HepG2 (cell line): Measurements from ENCODE around the gene MADCAM1. TPM values are rescaled to one million over a fixed set of nuclear protein-coding genes. Genes with fewer than 3 reads are reported as not detected.
A peak's percentile ranks its signal among the peaks of the same experiment; 100 is the strongest.

Experiments used
- AGO1 ChIP-seq: fragments of 200-400 bp; formaldehyde crosslinking; IDR thresholded peaks from 2 replicates; pipeline ENCODE4 v1.6.1; 2017; ENCODE audit warnings: mild to moderate bottlenecking, low read depth, low read length, moderate library complexity; ENCODE audit not compliant: poor library complexity, severe bottlenecking
- ARID4A ChIP-seq: sonication (generic); formaldehyde crosslinking; IDR thresholded peaks from 2 replicates; pipeline ENCODE4 v1.5.0; 2020; ENCODE audit warnings: mild to moderate bottlenecking, missing genetic modification reagents, borderline replicate concordance
- FLYWCH1 ChIP-seq: sonication (generic); formaldehyde crosslinking; IDR thresholded peaks from 2 replicates; pipeline ENCODE4 v1.8.1; 2023; ENCODE audit warnings: mild to moderate bottlenecking, missing genetic modification reagents
- FUBP1 ChIP-seq: sonication (generic); formaldehyde crosslinking; IDR thresholded peaks from 2 replicates; pipeline ENCODE4 v1.5.1; 2020; ENCODE audit warnings: missing genetic modification reagents, mild to moderate bottlenecking, borderline replicate concordance
- IKZF5 ChIP-seq: IDR thresholded peaks from 2 replicates; pipeline ENCODE4 v1.6.1; 2018; ENCODE audit warnings: missing genetic modification reagents, mild to moderate bottlenecking, missing compliant biosample characterization
- MNT ChIP-seq: fragments of 450-650 bp; IDR thresholded peaks from 2 replicates; pipeline ENCODE4 v1.6.1; 2016
- MTERF4 ChIP-seq: sonication (generic); formaldehyde crosslinking; IDR thresholded peaks from 2 replicates; pipeline ENCODE4 v1.8.0; 2023; ENCODE audit warnings: mild to moderate bottlenecking, missing genetic modification reagents
- MZF1 ChIP-seq: sonication (generic); formaldehyde crosslinking; IDR thresholded peaks from 2 replicates; pipeline ENCODE4 v1.8.1; 2023; ENCODE audit warnings: mild to moderate bottlenecking, missing genetic modification reagents, borderline replicate concordance
- RXRB ChIP-seq: IDR thresholded peaks from 2 replicates; pipeline ENCODE4 v1.6.1; 2016; ENCODE audit warnings: borderline replicate concordance, missing genetic modification reagents, missing compliant biosample characterization
- SPEN ChIP-seq: sonication (generic); formaldehyde crosslinking; IDR thresholded peaks from 2 replicates; pipeline ENCODE4 v1.5.1; 2020; ENCODE audit warnings: low read depth, mild to moderate bottlenecking, missing genetic modification reagents
- TBX3 ChIP-seq: fragments of 450-650 bp; IDR thresholded peaks from 2 replicates; pipeline ENCODE4 v1.6.1; 2017; ENCODE audit warnings: antibody characterized with exemption, mild to moderate bottlenecking, inconsistent platforms, borderline replicate concordance
- TEAD3 ChIP-seq: optimal IDR thresholded peaks from 2 replicates; pipeline ENCODE3; 2016; ENCODE audit warnings: borderline replicate concordance
- ZBTB20 ChIP-seq: sonication (generic); formaldehyde crosslinking; IDR thresholded peaks from 2 replicates; pipeline ENCODE4 v1.8.1; 2023; ENCODE audit warnings: missing genetic modification reagents, low read depth, mild to moderate bottlenecking, borderline replicate concordance
- ZNF382 ChIP-seq: sonication (generic); formaldehyde crosslinking; IDR thresholded peaks from 2 replicates; pipeline ENCODE4 v1.5.0; 2020; ENCODE audit warnings: missing genetic modification reagents, mild to moderate bottlenecking, borderline replicate concordance
- ZNF569 ChIP-seq: sonication (generic); formaldehyde crosslinking; IDR thresholded peaks from 2 replicates; pipeline ENCODE4 v1.5.0; 2020; ENCODE audit warnings: mild to moderate bottlenecking, missing genetic modification reagents, moderate library complexity, borderline replicate concordance
- ZNF614 ChIP-seq: IDR thresholded peaks from 2 replicates; pipeline ENCODE4 v1.6.1; 2018; ENCODE audit warnings: missing biosample characterization, missing genetic modification reagents, inconsistent platforms, borderline replicate concordance
- ZNF773 ChIP-seq: sonication (generic); formaldehyde crosslinking; IDR thresholded peaks from 2 replicates; pipeline ENCODE4 v1.4.0; 2020; ENCODE audit warnings: missing genetic modification reagents, borderline replicate concordance
- polyA plus RNA-seq, 8 experiments: library from polyadenylated mRNA; depleted of rRNA in 3 of 8; stranded (reverse) in 7 of 8; unstranded in 1 of 8; fragments of >200 nt; fragmentation: Illumina TruSeq in 4 of 8; extraction: Trizol in 4 of 8; gene quantifications; 2 replicates each; pipeline versions ENCODE4 v1.2.1 to v1.2.3, GENCODE V29; 2011 to 2016; ENCODE audit warnings: low read depth in 4 of 8, missing spikeins in 1 of 8, mixed read lengths in 1 of 8; ENCODE audit not compliant: insufficient read depth in 1 of 8
- total RNA-seq, 5 experiments: library from RNA; depleted of rRNA; stranded (reverse); fragments of >200 nt; fragmentation: Illumina TruSeq; extraction: Trizol; gene quantifications; 2 replicates each; pipeline ENCODE4 v1.2.3, GENCODE V29; 2016; ENCODE audit warnings: low read depth in 1 of 5

Gene MADCAM1
- total and polyA plus RNA-seq, 2 of the 13 experiments (the other 11 are each of a cell fraction or from before 2014, with no cell fraction given), result 0.29 to 0.33 TPM

GRCh38 chr19:507286-508203 is 11.3 kb downstream of the MADCAM1 start, which contains the start of gene TPGS1 (continued):
- TF ChIP-seq ZNF773 (CRISPR knock-in tag) (peak; percentile 30; the same call in 1 of the 2 replicates), ZNF569 (CRISPR knock-in tag) (no peak; the same call in 1 of the 2 replicates), MNT (no peak), MTERF4 (no peak), MZF1 (CRISPR knock-in tag) (no peak), AGO1 (no peak), TBX3 (no peak), IKZF5 (CRISPR knock-in tag) (no peak; the same call in 1 of the 2 replicates), TEAD3 (CRISPR knock-in tag) (no peak), ZNF382 (CRISPR knock-in tag) (no peak), ZBTB20 (CRISPR knock-in tag) (no peak; the same call in 1 of the 2 replicates), RXRB (peak; percentile 37), FLYWCH1 (no peak), ARID4A (CRISPR knock-in tag) (peak; percentile 82), FUBP1 (CRISPR knock-in tag) (no peak), SPEN (CRISPR knock-in tag) (no peak), ZNF614 (CRISPR knock-in tag) (no peak; the same call in 1 of the 2 replicates)
